ENCODE results near the gene SMIM5.

GRCh38 chr17:75684249-75684648 is 51.0 kb downstream of the SMIM5 start:
- TF ChIP-seq EZH2 (IDR thresholded peaks at IDR 0.05) (no peak), POLR2AphosphoS5 (IDR thresholded peaks at IDR 0.05; ENCODE audit: borderline replicate concordance, low read depth, low read length) (no peak), FOXP2 (optimal IDR thresholded peaks at IDR 0.05; ENCODE audit: control extremely low read depth, extremely low read length, insufficient read depth) (no peak)
